IPS DF 19.7 (cell line): ENCODE results near the gene YWHAB.

Experiments
- DNase-seq: peaks from one replicate; pipeline ENCODE4 v3.0.0-alpha.2; 2013; ENCODE audit warnings: low read depth, low spot score

The YWHAB gene

DNA sequence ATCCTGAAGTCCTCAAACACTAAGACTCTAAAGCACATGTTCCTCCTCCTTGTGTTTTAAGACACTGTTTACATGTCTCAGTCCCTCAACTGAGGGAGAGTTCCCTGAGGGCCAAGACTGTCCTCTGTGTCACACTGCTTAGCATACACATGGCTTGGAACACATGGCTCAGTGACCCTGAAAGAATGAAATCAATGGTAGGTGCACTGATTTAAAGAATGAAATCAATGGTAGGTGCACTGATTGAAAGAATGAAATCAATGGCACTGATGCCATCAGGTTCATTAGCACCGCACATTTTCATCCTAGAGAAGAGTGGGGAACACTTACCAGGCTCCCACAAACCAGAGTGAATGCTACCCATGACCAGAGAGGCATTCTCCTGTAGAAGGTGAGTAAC lies 64.9 kb downstream of the YWHAB start:
- no peak for DNase-seq

- DNase-seq: no peak
Measured at GRCh38 chr20:44952731-44953130, 67.2 kb downstream of the YWHAB start.

DNA sequence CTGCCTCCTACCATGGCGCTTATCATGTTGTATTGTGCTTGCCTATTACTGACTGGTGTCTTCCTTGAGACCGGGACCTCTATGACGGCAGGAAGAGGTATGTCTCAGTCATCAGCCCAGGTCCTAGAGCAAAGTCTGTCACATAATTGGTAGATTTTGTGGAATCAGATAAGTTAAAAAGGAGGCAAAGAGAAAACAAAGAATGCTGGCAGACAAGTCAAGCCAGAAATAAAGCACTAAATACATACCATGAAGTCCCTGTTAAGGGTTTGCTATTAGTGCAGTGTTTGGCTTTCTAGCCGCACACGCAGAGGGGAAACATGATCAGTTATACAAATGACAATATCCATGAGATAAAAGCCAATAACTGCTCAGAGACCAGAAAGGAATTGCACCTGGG lies 68.7 kb downstream of the YWHAB start:
- DNase-seq: no peak

DNA sequence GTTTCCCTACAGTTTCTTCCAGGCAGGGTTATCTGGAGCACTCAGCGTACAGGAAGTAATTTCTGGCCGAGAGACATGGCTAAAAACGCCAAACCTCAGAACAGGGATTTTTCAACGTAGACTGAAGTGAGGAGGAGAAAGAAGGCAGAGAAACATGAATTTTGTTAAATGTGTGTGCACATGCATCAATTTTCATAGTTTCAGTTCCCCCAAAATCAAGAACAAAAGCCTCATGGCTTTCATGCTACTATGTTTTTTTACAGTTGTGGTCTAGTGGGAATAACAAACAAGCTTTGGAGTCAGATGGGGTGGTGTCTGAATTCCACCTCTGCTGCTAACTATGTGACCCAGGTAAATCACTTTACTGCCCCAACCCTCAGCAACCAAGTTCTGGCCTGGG lies 69.8 kb downstream of the YWHAB start:
- DNase-seq: no peak

GRCh38 chr20:44956410-44956809 lies 70.9 kb downstream of the YWHAB start:
- no peak for DNase-seq
